ENCODE measurements around the gene CSTF3. TPM values are rescaled to one million over a fixed set of nuclear protein-coding genes. Genes with fewer than 3 reads are reported as not detected.

Gene CSTF3
- polyA plus RNA-seq (2012; ENCODE audit: insufficient read depth, insufficient read length, low read depth): 18.9 TPM

DNA sequence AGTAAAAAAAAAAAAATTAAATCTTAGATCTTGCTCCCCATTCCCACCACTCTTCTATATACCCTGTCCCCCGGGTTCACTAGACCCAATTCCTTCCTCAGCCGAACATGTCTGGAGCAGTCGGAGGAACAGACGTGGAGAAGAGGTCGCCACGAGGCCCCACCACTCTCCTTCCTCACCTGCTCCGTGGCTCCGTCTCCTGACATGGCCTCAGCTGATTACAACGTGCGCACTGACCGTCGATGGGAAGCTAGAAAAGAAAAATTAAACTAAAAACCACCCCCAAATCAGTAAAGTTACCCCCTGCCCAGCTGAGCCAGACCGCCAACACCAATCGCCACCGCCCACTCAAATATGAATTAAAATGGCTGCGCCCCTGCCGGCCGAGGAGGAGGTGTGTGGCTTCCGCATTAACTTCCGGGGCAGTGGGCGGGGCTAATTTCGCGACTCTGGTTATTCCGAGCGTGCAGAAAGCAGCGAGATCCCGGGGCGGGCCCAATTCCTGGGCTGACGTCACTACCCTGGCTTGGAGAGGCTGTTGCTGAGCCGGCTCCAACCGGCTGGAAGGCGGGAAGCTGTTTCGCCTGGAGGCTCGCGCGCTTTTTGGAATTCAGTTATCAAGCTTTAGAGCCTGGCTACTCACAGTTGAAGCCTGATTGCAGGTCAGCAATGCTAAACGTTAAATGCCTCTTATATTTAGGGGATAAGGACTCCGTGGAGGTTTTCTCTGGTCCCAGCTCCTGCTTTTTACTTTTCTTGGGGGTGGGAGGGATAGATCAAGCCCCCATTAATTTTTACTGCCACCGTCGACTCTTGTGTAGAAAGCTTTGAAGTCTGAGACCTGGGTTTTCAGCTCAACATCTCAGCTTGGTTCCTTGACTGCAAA, at the start of gene CSTF3:
Gene CSTF3 (minus strand): TSS at position 361 of the 886 bp plus-strand sequence. CDS start 155 bp downstream, at position 206.
- Histone ChIP-seq H3K27me3 (no peaks in the 10 kb centered on the region), H3K36me3 (no peaks in the 10 kb centered on the region; the same call in 1 of the 2 replicates), H3K4me3 (ENCODE audit: low read depth, low read length) (peak within 1 kb of the TSS; percentile 95), H3K9me3 (no peaks in the 10 kb centered on the region), H3K4me1 (no peaks in the 10 kb centered on the region)
- TF ChIP-seq, protein P1, sequence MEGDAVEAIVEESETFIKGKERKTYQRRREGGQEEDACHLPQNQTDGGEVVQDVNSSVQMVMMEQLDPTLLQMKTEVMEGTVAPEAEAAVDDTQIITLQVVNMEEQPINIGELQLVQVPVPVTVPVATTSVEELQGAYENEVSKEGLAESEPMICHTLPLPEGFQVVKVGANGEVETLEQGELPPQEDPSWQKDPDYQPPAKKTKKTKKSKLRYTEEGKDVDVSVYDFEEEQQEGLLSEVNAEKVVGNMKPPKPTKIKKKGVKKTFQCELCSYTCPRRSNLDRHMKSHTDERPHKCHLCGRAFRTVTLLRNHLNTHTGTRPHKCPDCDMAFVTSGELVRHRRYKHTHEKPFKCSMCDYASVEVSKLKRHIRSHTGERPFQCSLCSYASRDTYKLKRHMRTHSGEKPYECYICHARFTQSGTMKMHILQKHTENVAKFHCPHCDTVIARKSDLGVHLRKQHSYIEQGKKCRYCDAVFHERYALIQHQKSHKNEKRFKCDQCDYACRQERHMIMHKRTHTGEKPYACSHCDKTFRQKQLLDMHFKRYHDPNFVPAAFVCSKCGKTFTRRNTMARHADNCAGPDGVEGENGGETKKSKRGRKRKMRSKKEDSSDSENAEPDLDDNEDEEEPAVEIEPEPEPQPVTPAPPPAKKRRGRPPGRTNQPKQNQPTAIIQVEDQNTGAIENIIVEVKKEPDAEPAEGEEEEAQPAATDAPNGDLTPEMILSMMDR (IDR thresholded peaks at IDR 0.05; ENCODE audit: low read depth, low read length): peak; percentile 30; the same call in 1 of the 2 replicates
- peak; percentile 98 for DNase-seq

DNA sequence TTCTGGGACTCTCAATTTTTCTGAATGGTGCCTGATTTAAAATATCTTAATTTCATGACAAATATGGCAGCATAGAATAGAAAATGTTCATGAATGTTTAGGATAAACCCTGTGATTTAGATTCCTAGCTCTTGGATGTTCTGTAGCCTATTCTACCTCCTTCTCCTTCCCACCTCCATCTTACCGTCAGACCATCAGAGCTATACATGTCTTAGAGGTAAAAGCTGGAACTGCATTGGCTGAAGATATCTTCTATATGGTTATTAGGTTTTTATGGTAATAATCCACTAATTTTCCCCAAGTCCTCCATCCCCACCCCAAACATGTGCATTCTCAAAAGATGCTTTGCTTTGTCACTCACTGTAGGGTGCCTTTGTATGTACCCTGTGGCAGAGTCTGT, 46.9 kb upstream of the CSTF3 start:
- Histone ChIP-seq H3K9me3 (no peaks in the 10 kb centered on the region), H3K36me3 (no peaks in the 10 kb centered on the region), H3K4me1 (no peaks in the 10 kb centered on the region), H3K4me3 (ENCODE audit: low read depth, low read length) (no peak overlapping the region), H3K27me3 (no peaks in the 10 kb centered on the region)
- TF ChIP-seq, protein P1 (IDR thresholded peaks at IDR 0.05; ENCODE audit: low read depth, low read length): no peak
- no peak for DNase-seq

GRCh38 chr11:33207408-33207985, 46.2 kb upstream of the CSTF3 start:
- H3K9me3 ChIP-seq: no peaks in the 10 kb centered on the region
- DNase-seq: no peak
- TF ChIP-seq, protein P1 (IDR thresholded peaks at IDR 0.05; ENCODE audit: low read depth, low read length): no peak

DNA sequence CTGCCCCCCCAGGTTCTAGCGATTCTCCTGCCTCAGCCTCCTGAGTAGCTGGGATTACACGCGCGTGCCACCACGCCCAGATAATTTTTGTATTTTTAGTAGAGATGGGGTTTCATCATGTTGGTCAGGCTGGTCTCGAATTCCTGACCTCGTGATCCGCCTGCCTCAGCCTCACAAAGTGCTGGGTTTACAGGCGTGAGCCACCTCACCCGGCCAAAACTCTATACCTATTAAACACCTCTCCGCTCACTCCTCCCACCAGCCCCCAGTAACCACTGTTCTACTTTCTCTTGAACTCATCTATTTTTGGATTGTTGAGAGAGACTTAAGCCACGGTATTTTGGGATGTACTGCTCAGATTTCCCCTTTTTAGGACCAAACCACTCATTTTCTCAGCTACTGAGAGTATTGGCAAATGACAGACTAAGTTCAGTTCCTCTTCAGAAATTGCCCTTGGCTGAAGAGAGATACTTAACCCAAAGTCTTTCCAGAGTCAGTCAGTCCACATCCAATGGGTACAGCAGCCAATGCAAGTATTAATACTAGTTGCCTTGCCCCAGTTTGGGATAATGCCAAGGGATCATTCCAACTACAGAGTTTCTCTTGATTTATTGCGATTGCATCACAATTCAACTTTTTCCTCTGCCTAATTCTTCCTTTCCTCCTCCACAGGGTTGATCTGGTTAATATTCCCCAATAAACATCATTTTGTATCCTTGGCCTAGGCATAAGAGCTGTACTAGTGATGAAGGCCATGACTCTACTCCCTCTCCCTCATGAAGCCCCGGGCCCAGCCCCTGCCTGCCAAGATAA, 36.8 kb upstream of the CSTF3 start:
- Histone ChIP-seq H3K27me3 (no peaks in the 10 kb centered on the region), H3K9me3 (no peaks in the 10 kb centered on the region), H3K4me3 (ENCODE audit: low read depth, low read length) (no peak overlapping the region), H3K36me3 (no peaks in the 10 kb centered on the region), H3K4me1 (no peaks in the 10 kb centered on the region)
- TF ChIP-seq, protein P1 (IDR thresholded peaks at IDR 0.05; ENCODE audit: low read depth, low read length): no peak
- no peak for DNase-seq

More at GRCh38 chr11:33207408-33207985, 46.2 kb upstream of the CSTF3 start:
- Histone ChIP-seq H3K4me3 (ENCODE audit: low read depth, low read length) (no peak overlapping the region), H3K4me1 (no peaks in the 10 kb centered on the region), H3K27me3 (no peaks in the 10 kb centered on the region), H3K36me3 (no peaks in the 10 kb centered on the region)

GRCh38 chr11:33195462-33196173, 34.3 kb upstream of the CSTF3 start:
- Histone ChIP-seq H3K9me3 (no peaks in the 10 kb centered on the region), H3K36me3 (no peaks in the 10 kb centered on the region), H3K27me3 (no peaks in the 10 kb centered on the region), H3K4me3 (ENCODE audit: low read depth, low read length) (no peak overlapping the region), H3K4me1 (no peaks in the 10 kb centered on the region)
- no peak for DNase-seq
- TF ChIP-seq, protein P1 (IDR thresholded peaks at IDR 0.05; ENCODE audit: low read depth, low read length): no peak

Data from BE2C (cell line).